Stimulated activated CD8-positive, alpha-beta memory T cell treated with anti-CD3 and anti-CD28 coated beads, Interleukin-7, amount 100 ng/mL, for 48 hours (primary cell): ENCODE data around the gene HOXA2.

ENCODE experiments used
- DNase-seq, 2 donors: peaks; one replicate each; pipeline ENCODE4 v3.0.0-alpha.2; 2020; ENCODE audit warnings: low read depth in 1 of 2; ENCODE audit errors: extremely low read depth in 1 of 2

The HOXA2 gene

DNA sequence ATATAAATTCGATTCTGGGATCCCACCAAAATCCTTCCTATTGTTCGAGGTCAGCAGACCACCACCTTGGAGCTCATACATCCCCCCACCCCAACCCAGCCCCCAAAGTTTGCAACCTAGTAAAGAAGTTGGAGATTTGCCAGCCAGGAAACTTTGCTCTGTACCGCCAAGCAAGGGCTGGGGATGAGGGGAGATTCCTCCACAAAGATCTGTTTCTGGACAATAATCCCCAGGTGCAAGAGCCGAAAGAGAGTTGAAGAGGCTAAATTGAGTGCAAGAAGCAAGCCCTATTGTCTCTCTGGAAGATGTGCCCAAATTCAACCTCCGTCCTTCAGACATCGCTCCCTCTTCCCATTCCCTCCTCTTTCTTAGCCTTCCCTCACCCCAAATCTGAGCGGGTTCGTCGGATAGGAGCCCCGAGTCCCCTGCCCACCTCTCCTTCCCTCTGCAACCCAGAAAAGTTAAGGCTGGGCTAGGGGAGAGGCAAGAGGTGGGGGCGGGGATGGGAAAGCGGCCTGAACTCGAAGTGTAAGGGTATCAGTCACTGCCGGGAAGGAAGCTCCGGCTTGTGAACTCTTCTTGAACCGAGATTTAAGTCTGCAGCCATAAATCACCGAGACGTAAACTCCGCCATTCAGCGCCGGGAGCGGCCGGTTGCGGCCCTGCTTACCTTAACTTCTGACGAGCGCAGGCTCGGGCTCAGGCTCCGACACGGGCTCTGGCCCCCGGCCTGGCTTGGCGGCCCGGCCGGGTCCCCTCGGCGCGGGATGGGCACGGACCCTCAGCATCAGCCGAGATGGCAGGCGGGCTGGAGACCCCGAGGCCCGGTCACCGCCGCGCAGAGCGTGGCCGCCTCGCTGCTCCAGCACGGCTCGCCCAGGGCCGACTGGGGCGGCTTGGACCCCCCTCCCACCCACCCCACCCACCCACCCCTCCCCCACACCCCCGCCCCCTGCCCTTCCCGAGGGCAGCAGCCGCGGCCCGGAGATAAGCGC is 10.8 kb upstream of the HOXA2 start:
- DNase-seq = no peak

DNA sequence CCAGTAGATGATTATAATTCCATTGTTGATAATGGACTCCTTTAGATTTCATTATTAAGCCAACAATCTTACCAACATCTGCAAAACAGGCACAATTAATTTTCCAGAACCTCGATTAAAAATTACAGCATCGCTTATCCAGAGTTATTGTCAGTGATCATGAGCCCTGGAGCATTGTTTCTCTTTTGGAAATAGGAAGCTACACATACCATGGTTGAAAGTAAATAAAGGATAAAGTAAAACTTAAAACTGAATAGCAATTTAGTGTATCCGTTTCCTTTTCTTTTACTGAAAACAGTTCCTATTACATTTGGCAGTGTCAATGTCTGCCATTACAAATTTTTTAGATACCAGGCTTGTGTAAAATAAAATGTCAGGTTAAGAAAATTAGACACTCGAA is 9.9 kb upstream of the HOXA2 start:
- no peak for DNase-seq

DNA sequence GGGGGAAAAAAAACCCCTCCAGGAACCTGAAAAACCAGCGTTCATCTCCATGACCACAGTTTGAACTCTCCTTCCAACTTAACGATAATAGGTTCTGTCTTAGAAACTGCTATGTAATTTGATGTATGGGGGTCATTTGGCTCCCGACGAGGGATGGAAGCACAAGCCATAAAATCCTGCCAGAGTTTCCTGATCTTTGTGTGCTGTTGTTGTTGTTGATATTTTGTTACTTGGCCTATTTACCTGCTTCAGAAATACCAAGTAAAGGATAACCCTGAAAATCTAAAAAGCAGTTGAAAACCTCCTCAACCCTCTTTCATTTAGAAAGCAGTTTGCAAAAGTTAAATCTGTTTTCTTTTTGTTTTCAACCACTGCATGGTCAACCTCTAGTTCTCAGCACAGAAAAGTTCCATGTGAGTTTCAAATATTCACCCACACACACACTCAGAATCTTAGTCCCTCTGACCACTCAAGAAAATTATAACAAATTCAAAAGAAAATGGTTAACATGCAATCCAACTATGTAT is 9.3 kb upstream of the HOXA2 start:
- DNase-seq = no peak

DNA sequence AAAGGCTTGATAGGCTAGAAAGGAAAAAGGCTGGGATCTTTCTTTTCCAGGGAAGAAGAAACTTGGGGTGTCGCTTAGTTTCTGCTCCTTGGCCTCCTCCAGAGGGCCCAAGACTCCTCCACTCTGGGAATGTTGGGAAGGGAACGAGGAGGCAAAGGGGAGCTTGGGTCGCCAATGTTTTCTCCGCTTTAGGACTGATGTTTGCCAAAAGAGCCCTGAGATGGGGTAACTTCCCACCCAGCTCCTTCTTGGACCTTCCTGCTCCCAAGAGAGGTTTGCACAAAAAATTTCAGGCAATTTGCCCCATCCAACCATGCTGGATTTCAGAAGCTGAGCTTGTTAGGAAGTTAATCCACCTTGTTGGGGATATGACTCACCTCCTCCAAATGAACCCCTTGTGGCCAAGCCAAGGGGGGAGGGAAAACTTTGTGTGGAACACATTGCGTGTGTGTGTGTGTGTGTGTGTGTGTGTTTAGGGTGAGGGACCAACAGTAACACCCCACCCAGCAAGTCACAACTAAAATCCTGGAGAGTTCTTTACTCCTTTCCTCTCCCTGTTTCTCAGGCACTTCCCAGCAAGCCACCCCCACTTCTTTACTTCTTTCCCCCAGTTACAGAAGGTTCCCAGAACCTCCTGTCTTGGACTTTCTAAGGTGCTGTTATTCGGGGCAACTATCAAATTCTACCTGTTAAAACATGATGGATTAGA is 8.7 kb upstream of the HOXA2 start:
- DNase-seq = no peak

- no peak for DNase-seq
Observed at GRCh38 chr7:27110186-27111031, 7.9 kb upstream of the HOXA2 start.

DNA sequence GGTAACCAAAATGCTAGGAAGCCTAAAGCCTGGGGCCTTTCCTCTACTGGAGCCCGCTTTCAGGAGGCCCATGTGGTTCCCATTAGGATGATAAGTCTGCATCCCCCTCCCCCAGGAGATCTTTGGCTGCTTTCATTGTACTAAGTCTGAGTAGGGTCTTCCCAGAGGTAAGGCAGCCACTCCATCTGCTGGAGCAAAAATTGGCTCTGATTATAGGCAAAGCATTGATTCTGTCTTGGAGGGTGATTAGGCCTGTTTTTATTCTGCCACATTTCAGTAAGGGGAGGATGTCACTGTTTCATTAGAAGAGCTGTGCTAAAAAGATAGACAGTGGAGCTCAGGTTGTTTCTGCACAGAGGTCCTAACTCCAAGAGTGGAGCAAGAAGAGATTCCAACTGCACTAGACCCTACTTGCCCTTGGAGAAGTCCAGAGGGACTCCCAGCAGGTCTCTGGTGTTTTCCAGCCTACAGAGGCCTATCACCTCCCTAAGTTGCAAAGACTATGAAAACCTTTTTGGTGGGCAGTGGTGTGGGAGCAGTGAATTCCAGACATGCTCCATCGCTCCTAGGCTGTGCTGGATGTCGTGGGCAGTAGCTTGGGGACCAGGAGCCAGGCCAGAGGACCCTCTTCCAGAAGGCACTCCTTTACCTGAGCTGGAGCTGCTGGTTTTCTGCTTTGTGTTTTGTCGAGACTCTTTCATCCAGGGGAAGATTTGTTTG is 7.1 kb upstream of the HOXA2 start:
- no peak for DNase-seq

DNA sequence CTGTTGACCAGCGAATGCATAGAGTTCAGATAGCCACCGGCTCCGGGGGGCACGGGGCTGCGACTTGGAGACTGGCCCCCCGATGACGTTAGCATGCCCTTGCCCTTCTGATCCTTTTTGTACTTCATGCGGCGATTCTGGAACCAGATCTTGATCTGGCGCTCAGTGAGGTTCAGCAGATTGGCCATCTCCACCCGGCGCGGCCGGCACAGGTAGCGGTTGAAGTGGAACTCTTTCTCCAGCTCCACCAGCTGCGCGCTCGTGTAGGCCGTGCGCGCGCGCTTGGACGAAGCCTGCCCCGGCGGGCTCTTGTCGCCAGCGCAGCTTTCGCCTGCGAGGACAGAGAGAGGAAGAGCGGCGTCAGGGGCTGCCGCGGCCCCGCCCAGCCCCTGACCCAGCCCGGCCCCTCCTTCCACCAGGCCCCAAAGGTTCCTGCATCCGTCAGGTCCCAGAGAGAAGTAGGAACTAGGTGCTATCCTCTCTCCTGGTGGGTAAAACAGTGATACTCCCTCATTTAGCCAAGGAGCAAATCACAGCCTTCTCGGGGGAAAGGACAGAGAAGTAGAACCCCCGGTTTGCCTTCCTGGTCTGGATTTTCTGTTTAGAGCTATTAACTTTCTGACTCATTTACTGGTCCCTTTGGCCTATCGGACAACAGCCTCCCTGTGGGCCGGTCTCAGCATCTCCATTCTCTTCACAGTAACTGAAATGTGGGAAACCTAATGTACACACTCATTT is 6.1 kb upstream of the HOXA2 start:
- no peak for DNase-seq

GRCh38 chr7:27107391-27108381 is 5.2 kb upstream of the HOXA2 start:
- DNase-seq = no peak

DNA sequence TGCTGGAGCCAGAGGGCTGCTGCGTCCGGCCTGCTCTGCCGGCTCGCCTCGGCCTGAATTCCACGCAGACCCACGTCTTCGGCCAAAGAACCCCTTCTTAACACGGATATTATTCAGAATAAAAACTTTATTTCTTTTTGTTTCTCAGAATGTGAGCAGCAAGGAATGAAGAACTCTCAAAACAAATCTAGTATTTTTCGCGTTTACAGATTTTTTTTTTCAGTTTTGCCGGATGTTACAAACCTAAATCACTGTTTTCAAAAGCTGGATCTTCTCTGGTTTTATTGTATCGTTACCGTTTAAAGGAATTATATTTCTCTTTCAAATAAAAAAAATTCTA is 4.4 kb upstream of the HOXA2 start:
- DNase-seq = no peak

DNA sequence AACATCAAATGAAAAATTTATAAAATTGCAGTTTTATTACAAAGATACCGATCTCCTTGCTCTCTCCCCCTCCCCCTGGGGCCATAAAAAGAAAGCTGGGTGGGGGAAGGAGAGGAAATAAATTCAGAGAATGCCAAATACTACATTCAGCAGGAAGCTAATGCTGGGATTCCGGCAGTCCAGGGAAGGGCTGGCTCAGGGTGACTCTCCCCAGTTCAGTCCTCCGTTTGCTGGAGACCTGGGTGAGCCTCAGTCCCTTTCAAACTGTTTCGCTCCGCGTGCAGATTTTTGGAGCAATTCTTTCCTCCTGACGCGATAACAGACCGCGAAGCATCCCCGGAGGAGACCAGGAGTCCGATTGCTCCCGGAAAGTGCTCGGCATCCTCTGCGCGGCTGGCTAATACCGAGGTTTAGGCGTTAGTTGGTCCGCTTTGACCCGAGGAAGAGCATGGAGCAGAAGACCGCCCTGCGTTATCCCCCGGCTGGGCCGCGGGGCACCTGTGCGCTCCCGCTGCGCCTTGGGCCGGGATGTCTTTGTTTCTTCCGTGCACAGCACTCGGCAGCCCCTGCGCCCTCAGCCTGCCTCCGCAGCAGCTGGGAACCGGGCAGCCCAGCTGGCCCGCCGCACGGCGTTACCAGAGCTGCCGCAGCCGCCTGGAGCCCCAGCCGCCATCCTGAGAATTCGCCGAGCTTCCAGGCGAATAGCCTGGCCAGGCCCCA is 3.9 kb upstream of the HOXA2 start:
- no peak for DNase-seq

- no peak for DNase-seq
Observed at GRCh38 chr7:27105301-27106031, 3.0 kb upstream of the HOXA2 start.

GRCh38 chr7:27104341-27105058 is 2.0 kb upstream of the HOXA2 start:
- DNase-seq = no peak

GRCh38 chr7:27103489-27104226 is 1.2 kb upstream of the HOXA2 start:
- DNase-seq = no peak

DNA sequence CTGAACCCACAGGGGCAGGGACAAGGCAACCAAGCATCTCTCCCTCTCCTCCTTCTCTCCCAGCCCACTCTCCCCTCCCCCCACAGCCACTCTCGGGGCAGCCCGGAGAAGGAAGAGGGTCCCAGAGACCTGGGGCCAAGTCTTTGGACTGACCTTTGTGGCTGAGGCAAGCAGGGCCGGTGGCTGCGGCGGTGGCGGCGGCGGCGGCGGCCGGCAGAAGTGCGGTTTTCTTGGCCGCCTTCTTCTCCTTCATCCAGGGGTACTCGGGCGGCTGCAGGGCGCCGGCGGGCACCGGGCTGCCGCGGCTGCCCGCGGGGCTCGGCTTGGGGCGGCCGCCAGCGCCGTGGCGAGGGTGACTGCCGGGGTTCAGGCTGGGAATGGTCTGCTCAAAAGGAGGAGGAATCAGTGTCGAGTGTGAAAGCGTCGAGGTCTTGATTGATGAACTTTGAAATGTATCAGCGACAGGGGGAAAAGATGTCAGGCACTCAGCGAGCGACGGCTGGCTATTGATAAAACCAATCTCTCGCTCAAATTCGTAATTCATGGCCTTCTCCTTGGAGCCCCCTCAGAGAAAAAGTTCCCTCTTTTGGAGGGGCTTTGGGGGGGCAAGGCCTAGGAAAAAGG is 414 bp downstream of the HOXA2 start:
- no peak for DNase-seq

DNA sequence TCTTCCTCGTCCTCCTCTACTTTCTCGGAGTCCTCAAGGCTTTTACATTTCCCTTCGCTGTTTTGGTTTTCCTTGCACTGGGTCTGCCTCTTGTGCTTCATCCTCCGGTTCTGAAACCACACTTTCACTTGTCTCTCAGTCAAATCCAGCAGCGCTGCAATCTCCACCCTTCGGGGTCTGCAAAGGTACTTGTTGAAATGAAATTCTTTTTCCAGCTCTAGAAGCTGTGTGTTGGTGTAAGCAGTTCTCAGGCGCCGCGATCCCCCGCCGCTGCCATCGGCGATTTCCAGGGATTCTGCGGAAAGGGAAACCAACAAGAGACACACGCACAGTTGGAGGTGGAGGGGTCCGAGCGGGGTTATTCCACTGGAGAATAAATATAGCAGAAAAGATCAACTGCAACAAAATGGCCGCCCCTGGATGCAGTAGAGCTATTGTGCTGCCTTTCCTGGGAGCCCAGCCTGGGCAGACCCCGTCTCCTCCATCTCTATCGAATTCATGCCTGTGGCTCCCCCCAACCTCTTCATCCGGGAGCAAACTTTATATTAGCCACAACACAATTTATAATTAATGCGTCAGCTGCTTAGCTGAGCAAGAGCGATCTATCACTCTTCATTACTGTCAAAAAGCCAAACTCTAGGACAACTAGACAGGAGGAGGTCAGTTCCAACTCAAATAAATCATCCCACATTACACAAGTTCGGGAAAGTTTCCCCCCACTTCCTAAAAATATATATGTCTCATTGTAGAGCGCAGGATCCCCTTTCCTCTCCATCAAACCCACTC is 1.1 kb downstream of the HOXA2 start:
- DNase-seq = no peak
